ENCODE data around the gene PARD6B.
"Not testable (repeated sequence)": the region's sequence is repeated elsewhere in the genome, so short reads cannot be mapped to it uniquely, and the experiment has no call there.

Gene PARD6B

GRCh38 chr20:50747275-50747674 lies 15.9 kb downstream of the PARD6B start:
- DNase-seq, result no peak

- DNase-seq, result no peak
These were observed 18.8 kb downstream of the PARD6B start for GRCh38 chr20:50750145-50750671.

GRCh38 chr20:50753152-50753551 lies 21.8 kb downstream of the PARD6B start:
- DNase-seq, result no peak

- DNase-seq, result no peak
These were observed 23.0 kb downstream of the PARD6B start for GRCh38 chr20:50754420-50754819.

- DNase-seq, result no peak
These were observed 25.1 kb downstream of the PARD6B start for GRCh38 chr20:50756447-50756846.

- no peak for DNase-seq
These were observed 27.1 kb downstream of the PARD6B start for GRCh38 chr20:50758469-50758868.

- DNase-seq, result no peak
These were observed 27.6 kb downstream of the PARD6B start for GRCh38 chr20:50758992-50759391.

- no peak for DNase-seq
These were observed 28.3 kb downstream of the PARD6B start for GRCh38 chr20:50759678-50760077.

- no peak for DNase-seq
These were observed 30.7 kb downstream of the PARD6B start for GRCh38 chr20:50762045-50762422.

GRCh38 chr20:50762435-50763220 lies 31.2 kb downstream of the PARD6B start:
- DNase-seq, result no peak

- DNase-seq, result not testable (repeated sequence)
These were observed 32.4 kb downstream of the PARD6B start for GRCh38 chr20:50763550-50764458.

GRCh38 chr20:50765251-50765650 lies 33.9 kb downstream of the PARD6B start:
- DNase-seq, result not testable (repeated sequence)

- no peak for DNase-seq
These were observed 34.3 kb downstream of the PARD6B start for GRCh38 chr20:50765674-50766073.

- DNase-seq, result not testable (repeated sequence)
These were observed 35.8 kb downstream of the PARD6B start for GRCh38 chr20:50766955-50767809.

GRCh38 chr20:50768991-50769390 lies 37.6 kb downstream of the PARD6B start:
- not testable (repeated sequence) for DNase-seq

- not testable (repeated sequence) for DNase-seq
These were observed 38.2 kb downstream of the PARD6B start for GRCh38 chr20:50769551-50770085.

GRCh38 chr20:50771419-50772080 lies 40.2 kb downstream of the PARD6B start:
- DNase-seq, result not testable (repeated sequence)

GRCh38 chr20:50772420-50773185 lies 41.2 kb downstream of the PARD6B start:
- DNase-seq, result no peak

- no peak for DNase-seq
These were observed 43.1 kb downstream of the PARD6B start for GRCh38 chr20:50774515-50774914.

GRCh38 chr20:50776122-50776817 lies 44.9 kb downstream of the PARD6B start:
- DNase-seq, result no peak

All from AML-193 (cell line).